Right kidney (tissue), 9 donors: ENCODE measurements around the gene RALB.
A peak's percentile ranks its signal among the peaks of the same experiment; 100 is the strongest.

Experiments
- DNase-seq: peaks from one replicate; pipeline ENCODE4 v3.0.0-alpha.2; 2016
- long read RNA-seq, 8 donors: transcript quantifications; one replicate each; lab custom pipeline, GENCODE V29; 2026

RALB gene
- long read RNA-seq, donor 1, transcript RALB-201 (5 exons, 2,344 nt) = major isoform, 18 of 36 reads
- long read RNA-seq, donor 1, transcript RALB-203 (5 exons, 1,252 nt) = minor isoform, 7 of 36 reads
- long read RNA-seq, donor 1, partial matches to known transcripts = 11 of 36 reads
- long read RNA-seq, donor 1, other reads (novel, unspliced or antisense) = 0 of 36 reads
- long read RNA-seq, donor 2, transcript RALB-201 (5 exons, 2,344 nt) = major isoform, 14 of 17 reads
- long read RNA-seq, donor 2, partial matches to known transcripts = 0 of 17 reads
- long read RNA-seq, donor 2, other reads (novel, unspliced or antisense) = 0 of 17 reads
- long read RNA-seq, donor 3, transcript RALB-201 (5 exons, 2,344 nt) = major isoform, 6 of 13 reads
- long read RNA-seq, donor 3, partial matches to known transcripts = 5 of 13 reads
- long read RNA-seq, donor 3, other reads (novel, unspliced or antisense) = 0 of 13 reads
- long read RNA-seq, donor 4, transcript RALB-201 (5 exons, 2,344 nt) = major isoform, 13 of 26 reads
- long read RNA-seq, donor 4, transcript RALB-203 (5 exons, 1,252 nt) = minor isoform, 7 of 26 reads
- long read RNA-seq, donor 4, partial matches to known transcripts = 6 of 26 reads
- long read RNA-seq, donor 4, other reads (novel, unspliced or antisense) = 0 of 26 reads
- long read RNA-seq, donor 5, transcript RALB-203 (5 exons, 1,252 nt) = minor isoform, 5 of 25 reads
- long read RNA-seq, donor 5, transcript RALB-201 (5 exons, 2,344 nt) = major isoform, 20 of 25 reads
- long read RNA-seq, donor 5, partial matches to known transcripts = 0 of 25 reads
- long read RNA-seq, donor 5, other reads (novel, unspliced or antisense) = 0 of 25 reads
- long read RNA-seq, donor 6, transcript RALB-201 (5 exons, 2,344 nt) = minor isoform, 8 of 29 reads
- long read RNA-seq, donor 6, transcript RALB-203 (5 exons, 1,252 nt) = major isoform, 11 of 29 reads
- long read RNA-seq, donor 6, partial matches to known transcripts = 10 of 29 reads
- long read RNA-seq, donor 6, other reads (novel, unspliced or antisense) = 0 of 29 reads
- long read RNA-seq, donor 7, transcript RALB-201 (5 exons, 2,344 nt) = major isoform, 21 of 75 reads
- long read RNA-seq, donor 7, transcript RALB-203 (5 exons, 1,252 nt) = minor isoform, 8 of 75 reads
- long read RNA-seq, donor 7, partial matches to known transcripts = 44 of 75 reads
- long read RNA-seq, donor 7, other reads (novel, unspliced or antisense) = 0 of 75 reads
- long read RNA-seq, donor 8, transcript RALB-201 (5 exons, 2,344 nt) = major isoform, 20 of 29 reads
- long read RNA-seq, donor 8, transcript RALB-203 (5 exons, 1,252 nt) = minor isoform, 9 of 29 reads
- long read RNA-seq, donor 8, partial matches to known transcripts = 0 of 29 reads
- long read RNA-seq, donor 8, other reads (novel, unspliced or antisense) = 0 of 29 reads

- peak; percentile 95 for DNase-seq
Measured at GRCh38 chr2:120252225-120253020, at the start of gene RALB. RALB (plus strand) TSS chr2:120252852; CDS start chr2:120278665, 25,813 bp downstream.

DNA sequence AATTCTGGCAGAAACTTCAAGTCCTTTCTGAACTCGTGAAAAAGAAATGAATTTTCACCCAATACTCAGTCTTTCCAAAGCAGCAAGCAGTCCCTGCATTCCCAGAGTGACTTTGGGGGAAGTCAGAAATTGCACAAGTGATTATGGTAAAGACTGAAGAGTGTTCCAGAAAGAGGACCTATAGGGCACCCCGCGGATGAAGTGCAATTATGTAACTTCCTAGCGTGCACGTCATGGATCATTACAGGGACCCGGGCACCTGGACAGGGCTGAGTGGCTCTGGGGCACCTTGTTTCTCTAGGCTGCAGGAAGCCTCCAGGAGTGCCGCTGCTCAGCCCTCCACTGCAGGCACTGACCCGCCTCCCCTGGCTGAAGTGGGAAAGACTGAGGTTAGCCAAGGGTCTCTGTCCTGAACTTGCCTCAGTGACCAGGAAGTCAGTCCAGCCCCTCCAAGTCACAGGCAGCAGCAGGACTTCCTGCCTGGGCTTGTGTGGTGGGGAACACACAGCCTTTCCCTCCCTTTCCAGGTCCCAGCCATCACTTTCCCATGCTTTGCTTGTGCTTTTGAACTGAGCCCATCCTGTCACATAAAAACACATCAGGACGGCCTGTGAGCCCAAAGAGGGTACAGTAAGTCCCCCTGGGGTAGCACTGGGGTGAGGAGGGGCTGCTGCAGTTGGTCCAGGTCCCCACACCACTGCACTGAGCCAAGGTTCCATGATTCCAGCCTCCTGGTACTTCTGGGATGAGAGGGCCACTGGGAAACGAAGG lies 49.2 kb upstream of the RALB start:
- DNase-seq = no peak

DNA sequence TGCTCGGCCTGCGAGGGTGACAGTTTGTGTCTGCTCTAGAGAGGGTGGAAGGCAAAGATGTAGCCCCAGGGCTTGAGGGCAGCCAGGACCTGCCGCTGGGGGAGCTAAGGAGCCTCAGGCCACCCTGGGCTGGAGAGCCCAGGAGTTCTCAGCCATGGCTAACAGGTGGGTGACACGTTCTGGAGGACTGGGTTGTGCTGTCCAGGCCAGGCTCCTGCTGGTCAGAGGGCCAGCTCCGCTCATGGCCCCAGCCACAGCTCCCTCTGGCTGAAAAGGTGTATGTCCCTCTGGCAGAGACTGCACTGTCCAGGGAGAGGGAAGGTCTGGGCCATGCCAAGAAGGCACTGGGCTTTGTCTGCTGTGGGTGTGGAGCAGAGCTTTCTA lies 48.6 kb upstream of the RALB start:
- no peak for DNase-seq

DNA sequence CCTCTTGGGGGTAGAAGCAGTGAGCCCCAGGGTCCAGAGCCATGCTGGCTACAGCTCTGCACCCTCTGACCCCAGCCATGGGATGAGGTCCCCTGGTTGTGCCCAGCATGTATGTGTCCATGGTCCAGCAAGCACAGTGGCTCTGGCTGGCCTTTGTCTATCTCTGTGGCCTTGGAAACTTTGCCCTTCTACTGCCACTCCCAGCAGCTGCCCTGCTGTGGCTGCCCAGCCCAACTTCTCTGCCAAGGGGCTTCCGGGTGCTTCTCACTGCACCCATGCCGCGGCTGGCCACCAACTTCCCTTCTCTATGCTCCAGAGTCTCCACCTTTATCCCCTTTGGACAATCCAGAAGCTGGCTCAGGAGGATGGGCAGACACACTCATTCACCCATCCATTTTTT lies 48.2 kb upstream of the RALB start:
- no peak for DNase-seq

- no peak for DNase-seq
Measured at GRCh38 chr2:120204945-120205670, 47.5 kb upstream of the RALB start.

DNA sequence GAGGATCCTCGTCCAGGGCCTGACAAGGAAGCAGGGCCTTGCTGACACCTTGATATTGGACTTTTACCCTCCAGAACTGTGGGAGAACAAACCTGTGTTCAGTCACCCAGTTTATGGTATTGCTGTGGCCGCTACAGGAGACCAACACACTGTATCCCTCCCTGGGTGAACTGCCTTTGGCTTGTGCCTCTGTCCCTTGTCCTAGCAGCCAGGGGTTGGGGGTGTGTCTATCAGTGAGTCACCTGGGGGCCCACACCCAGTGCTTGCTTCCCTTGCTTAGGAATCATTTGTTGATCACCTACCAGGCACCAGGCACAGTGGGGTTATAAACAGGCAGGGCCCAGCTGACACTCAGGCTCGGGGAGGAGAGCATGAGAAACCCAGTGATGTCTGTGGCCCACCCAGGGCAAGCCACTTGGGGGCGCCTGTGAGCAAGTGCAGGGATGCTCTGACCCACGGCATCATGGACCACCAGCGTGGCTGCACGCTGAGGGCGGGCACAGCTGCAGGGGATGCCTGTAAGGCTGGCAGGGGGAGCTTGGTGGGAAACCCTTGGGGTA lies 46.5 kb upstream of the RALB start:
- DNase-seq = no peak

DNA sequence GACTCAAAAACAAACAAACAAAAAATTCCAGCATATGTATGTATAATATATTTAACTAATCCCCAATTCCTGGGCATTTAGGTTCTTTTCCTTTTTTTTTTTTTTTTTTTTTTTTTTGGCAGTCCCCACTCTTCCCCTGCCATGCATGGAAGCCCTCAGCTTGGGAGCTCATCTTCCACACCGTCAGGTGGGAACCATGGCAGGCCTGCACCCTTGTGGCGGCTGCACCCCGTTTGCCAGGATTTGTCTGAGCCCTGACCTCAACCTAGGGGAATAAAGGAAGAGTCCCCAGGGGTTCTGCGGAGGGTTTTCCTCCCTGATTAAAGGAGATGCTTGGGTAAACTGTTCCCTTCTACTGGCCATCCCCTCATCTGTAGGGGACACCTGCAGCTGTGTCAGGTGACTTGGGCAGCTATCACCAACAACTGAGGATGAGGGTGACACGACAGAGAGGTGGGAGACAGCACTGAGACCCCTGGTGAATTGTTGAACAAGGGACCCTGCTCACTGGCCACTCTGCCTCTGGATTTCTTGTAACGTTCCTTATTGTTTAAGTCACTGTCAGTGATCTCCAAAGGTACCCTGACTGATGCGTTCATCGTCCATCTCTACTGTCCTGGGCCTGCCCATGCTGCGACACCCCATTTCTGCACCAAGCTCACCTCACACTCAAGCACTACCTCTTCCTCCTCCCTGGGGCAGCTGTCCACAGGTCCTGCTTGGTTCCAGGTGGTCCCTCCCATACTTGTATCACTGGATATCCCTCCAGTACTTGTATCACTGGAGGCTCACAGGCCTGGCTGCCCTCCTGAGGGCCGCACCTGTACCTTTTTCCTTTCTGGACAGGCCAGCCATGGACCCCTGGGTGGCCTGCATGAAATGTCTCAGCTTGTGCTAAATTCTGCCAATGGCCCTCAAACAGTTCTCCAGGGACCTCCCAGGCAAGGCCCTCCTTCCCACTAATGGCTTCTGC lies 44.0 kb upstream of the RALB start:
- DNase-seq = no peak

- DNase-seq = no peak
Measured at GRCh38 chr2:120209427-120210269, 43.0 kb upstream of the RALB start.

GRCh38 chr2:120210270-120210693 lies 42.4 kb upstream of the RALB start:
- DNase-seq = no peak

- no peak for DNase-seq
Measured at GRCh38 chr2:120218181-120218580, 34.5 kb upstream of the RALB start.

- no peak for DNase-seq
Measured at GRCh38 chr2:120219291-120219690, 33.4 kb upstream of the RALB start.

DNA sequence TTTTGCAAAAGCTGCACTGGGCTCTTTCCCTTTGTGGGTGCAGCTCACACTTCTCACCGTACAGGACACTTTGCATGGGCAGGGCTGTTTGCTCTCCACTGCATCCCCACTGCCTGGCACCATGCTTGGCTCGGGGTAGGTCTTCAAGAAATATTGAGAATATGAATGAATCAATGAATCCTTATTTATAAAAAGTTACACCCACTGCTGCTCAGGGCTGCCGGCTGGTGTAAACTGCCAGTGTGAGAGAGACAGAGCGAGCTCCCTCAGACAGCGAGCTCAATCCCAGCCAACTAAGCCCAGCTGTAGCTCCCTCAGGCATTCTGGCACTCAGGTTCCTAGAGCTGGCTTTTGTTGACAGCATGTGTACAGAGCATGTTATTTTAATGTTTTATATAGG lies 32.9 kb upstream of the RALB start:
- no peak for DNase-seq

- DNase-seq = no peak
Measured at GRCh38 chr2:120220756-120221155, 31.9 kb upstream of the RALB start.

- DNase-seq = no peak
Measured at GRCh38 chr2:120221616-120222015, 31.0 kb upstream of the RALB start.

DNA sequence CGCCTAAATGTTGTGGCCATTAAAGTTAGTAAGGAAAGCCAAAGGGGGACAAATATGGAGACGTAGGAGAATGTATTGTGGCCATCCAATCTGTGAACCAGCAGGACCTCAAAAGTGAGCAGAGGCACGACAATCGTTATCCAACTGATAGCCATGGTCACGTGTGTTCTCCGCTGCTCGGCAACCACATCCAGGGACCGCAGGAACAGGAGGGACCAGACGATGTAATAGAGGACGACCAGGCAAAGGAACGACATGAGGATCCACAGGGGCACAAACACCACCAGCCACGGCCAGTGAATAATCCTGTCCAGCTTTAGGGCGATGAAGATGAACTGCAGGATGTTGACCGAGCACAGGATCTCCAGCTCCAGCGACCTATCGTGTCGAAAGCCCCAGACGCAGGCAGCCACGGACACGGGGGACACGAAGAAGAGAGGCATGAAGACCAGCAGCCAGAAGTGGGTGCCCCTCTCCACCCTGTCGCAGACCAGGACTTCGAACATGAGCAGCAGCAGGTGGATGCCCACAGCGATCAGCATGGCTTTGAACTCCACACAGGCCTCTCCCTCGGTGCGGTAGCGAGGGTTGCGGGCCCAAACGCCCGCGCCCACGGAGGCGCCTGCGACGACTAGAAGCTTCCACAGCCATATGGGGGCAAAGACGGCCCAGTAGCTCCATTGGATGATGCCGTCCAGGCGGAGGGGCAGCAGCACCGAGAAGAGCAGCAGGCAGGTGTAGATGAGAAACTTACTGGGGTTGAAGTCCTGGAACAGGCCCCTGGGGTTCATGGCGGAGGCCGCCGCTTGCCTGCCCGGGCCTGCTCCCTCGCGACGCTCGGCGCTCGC lies 30.2 kb upstream of the RALB start:
- DNase-seq = no peak
